Islet of Langerhans (tissue), 1 donor: ENCODE results near the gene HIVEP3.

Source experiments
- FAIRE-seq: peaks from one replicate; lab custom pipeline; 2011; peaks lifted over from hg19 to GRCh38; lab: Jason Lieb, UNC

The HIVEP3 gene

DNA sequence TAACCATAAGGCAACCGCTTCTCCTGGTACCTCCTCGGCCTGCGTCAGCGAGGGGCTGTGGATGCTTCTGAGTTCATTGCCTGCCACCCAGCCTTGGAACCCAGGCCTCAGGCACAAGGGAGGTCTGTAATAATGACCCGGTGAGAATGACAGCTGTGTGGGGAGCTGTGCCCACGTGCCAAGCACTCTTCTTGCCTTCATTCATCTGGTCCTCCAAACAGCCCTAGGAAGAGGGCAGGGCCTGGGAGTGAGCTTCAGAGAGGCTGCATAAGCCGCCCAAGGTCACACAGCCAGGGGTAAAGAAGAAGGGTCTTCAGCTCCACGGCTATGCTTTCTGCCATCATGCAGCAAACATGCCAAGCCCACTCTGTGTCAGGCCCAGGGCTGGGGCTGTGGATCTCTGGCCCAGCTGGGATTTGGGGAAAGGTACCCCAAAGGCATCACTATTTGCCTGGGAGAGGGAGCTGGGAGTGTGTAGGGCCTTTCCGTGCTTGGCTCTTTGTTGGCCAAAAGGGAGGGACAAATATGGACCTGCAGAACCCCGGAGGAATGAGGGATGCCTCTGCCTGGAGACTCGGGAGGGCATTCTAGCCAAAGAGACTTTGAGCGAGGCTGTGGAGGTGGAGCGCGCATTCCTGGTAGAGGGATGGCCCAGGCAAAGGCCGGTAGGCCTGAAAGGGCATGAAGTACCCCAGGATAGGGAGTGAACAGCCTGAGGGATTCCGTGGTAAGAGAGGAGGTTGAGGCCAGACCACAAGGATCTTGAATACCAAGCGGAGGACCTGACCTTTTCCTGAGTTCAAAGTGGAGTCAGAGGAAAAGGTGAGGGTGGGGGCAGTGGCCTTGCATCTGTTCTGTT is 424.1 kb downstream of the HIVEP3 start:
- no peak for FAIRE-seq

DNA sequence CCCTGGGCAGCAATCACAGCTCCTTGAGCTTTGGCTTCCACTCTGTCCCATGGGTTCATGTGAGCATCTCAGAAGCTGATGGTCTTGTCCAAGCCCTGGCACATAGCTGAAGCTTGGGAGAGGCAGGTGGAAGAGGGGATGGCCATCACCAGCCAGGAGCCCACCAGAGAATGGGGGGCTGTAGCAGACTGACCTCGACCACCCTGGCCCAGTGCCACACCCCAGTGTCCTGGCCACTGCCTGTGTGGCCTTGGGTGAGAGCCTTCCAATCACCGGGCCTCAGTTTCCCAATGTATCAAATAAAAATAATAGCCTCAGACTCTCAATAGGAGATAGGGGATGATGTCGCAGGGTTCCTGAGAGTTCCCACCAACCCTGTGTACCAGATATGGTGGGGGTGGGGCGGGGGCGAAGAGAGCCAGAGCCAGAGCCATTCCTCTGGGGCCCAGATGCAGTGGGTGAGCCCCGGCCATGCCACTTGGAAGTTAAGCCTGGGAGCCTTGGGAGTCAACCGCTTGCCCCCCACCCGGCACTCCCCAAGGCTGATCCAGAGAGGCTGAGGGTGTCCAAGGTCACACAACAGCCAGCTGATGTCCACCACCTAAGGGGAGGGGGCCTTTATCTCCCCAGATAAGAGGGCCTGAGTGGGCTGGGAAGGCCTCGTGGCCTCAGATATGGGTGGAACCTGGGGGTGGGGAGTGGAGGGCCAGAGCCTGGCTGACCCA is 424.9 kb downstream of the HIVEP3 start:
- no peak for FAIRE-seq

- no peak for FAIRE-seq
These were observed 425.6 kb downstream of the HIVEP3 start for GRCh38 chr1:41493117-41493536.

DNA sequence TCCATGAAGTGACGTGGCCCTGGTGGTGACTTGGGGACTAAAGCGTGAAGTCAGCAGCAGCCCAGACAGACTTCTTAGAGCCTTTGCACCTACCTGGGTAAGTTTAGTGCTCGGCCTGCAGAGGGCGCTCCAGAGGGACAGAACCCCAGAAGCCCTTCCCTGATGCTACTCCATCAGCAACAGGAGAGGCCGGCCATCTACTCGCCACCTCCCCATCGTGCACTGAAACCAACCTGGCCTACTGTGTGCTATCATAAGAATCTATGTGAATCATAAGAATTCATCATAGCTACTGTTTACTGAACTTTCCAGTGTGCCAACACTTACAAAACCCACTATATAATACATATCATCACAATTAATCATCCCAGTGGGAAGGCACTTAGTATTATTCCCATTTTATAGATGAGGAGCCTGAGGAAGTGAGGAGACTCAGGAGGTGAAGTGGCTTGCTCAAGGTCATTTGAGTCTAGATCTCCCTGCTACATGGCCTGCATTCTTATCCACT is 426.3 kb downstream of the HIVEP3 start:
- no peak for FAIRE-seq

- FAIRE-seq: no peak
These were observed 427.8 kb downstream of the HIVEP3 start for GRCh38 chr1:41490911-41491310.

GRCh38 chr1:41489561-41489960 is 429.2 kb downstream of the HIVEP3 start:
- no peak for FAIRE-seq

DNA sequence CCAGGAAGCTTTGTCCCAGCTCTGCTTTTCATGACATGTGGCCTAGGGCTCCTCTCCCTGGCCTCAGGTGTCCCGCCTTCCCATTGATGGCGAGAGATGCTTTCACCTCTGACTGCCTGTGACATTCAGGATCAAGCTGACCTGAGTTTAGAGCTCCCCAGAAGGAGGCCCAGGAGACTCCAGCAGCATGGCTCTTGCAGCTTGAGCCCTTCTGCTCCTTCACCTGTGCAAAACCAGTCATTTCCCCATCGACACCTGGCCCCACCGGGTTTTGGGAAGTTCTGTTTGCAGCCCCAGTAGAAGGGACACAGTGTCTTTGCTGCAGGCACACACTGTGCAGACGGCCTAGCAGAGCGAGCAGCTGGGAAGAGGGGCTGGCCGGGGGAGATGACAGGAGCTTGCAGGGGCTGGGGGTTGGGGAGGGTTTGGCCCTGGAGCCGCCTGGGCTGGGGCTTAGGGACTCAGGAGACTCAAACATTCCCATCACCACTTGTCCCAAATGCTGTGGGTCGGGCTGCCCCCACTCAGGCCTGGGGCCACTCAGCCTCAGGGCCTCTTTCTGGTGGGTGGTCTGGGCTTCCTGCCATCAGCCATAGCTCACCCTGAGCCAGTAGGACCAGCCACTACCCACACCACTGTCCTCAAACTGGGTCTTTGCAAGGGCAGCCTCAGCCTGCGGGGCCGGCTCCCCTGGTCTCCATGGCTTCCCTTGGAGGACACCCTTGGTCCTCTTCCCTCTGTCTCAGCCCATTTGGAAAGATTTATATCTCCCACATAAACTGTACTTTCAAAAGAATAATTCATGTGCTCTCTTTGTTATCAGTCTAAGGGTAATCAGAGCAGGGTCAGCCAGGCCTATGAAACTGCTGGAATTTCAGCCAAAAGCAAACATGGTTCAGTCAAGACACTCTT is 430.4 kb downstream of the HIVEP3 start:
- FAIRE-seq: no peak

DNA sequence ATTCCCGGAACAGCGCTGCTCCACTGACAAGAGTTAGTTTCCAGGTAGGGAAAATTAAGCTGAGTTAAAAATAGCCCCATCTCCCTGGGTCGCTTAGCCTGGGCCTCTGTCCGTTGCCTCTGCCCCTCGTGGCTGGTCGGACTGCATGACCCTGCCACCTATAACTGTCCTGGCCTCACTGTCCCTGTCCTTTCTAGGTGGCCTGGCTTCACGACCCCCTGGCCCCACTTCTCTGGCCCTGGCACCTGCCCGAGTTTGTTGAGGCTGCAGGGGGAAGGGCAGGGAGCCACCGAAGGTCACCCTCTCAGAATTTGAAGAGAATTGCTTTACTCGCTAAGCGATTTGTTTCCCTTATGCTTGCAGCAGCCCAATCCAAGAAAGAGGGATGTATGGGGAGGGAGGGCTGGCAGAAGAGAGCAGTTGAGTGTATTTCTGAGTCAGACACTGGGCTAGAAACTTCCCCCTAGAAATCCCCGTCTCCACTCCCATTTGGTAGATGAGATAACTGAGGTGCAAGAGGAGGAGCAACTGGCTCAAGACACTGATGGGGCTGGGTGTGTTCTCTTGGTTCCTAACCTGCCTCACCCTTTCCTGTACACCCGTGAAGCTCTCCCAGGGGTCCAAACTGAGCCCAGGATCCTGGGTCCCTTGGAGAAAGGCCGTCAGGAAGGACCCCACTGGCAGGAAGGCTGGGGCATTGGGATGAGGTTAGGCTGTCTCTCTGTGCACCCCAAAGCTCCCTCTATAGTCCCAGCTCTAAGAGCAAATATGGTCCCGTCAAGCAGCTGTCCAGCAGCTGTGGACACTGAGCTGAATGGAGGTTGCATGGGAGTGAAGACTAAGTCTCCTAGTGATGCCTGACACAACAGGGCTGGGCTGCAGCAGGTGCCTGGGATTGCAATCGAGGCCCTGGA is 431.3 kb downstream of the HIVEP3 start:
- FAIRE-seq: no peak

DNA sequence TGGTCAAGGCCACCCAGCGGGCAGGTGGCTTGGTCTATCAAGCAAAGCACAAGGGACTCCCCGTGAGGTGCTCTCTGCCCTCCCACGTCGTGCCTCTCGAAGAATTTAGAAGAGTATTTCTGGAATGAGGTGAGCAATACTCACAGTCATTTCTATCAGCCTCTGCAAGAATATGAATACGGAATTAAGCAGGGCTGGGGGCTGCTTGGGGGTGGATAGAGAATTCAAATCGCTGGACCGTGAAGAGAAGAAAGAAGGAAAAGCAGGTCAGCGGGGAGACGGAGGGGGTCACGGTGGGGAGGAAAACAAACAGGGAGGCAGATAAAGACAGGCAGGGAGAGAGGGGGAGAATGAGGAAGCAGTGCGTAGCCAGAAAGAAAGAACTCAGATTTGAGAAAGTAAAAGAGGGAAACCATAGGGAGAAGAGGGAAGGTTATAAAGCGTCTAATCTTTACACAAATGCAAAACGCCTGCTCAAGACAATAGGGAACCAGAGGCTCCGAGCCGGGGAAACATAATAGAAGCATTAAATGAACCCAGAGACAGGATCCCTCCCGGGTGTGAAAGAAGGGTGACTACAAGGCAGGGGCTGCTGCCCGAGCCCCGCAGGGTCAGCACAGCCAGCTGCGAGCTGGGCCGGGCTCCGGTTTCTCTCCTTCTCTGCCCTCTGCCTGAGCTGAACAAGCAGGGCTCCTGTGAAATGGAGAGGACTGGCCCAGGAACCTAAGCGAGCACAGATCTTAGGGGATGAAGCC is 432.2 kb downstream of the HIVEP3 start:
- no peak for FAIRE-seq

DNA sequence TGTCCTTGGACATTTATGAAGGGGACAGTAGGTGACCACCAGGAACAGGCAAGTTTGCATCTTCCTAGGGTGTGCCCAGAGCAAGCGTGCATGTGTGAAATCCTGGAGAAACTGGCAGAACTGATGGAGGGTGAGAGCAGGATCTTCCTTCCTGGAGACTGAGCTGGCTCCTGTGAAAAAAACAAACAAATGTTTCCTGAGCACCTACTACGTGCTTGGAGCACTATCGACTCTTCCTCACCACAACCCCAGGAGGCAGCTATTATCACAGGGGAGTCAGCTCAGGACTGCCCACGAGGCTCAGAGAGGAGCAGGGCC is 432.7 kb downstream of the HIVEP3 start:
- no peak for FAIRE-seq

DNA sequence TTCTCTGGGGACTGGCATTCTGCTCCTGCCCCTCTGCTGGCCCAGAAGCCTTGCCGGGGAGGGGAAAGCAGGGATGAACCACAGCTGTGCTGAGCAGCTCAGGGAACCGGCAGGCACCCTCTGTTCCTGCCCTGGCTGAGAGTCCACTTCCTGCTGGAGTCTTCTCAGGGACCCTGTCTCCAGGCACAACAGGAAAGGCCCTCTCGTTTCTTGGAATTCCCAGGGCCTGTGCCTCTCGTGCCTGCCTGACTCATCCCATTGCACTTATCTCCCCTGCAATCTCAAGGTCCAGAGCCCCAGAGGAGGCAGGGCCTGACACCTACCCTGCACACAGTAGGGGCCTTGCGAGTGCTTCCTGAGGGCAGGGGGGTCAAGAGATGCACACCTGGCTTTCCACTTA is 433.1 kb downstream of the HIVEP3 start:
- no peak for FAIRE-seq

- no peak for FAIRE-seq
These were observed 434.1 kb downstream of the HIVEP3 start, which contains the start of gene EDN2 for GRCh38 chr1:41484402-41485241. TSS of gene EDN2 (minus strand) at chr1:41484683. CDS start at chr1:41484601, 82 bp downstream.

DNA sequence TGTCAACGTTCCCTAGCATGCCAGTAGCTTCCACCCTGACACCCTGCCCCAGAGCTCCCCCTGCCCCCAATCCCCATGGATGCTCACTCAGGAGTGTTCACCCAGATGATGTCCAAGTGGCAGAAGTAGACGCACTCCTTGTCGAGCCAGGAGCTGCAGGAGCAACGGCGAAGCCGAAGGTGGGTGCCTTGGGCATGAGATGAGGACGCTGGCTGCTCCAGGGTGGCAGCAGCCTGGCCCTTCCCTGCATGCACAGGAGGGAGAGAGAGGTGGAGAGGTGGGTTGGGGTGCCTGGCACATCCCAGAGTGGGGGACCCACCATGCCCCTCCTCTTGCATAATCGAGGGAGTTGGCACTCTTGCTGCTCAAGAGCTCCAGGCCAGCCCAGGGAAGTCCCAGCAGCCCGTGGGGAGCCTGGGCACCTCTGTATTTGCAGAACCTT is 434.7 kb downstream of the HIVEP3 start:
- FAIRE-seq: no peak

DNA sequence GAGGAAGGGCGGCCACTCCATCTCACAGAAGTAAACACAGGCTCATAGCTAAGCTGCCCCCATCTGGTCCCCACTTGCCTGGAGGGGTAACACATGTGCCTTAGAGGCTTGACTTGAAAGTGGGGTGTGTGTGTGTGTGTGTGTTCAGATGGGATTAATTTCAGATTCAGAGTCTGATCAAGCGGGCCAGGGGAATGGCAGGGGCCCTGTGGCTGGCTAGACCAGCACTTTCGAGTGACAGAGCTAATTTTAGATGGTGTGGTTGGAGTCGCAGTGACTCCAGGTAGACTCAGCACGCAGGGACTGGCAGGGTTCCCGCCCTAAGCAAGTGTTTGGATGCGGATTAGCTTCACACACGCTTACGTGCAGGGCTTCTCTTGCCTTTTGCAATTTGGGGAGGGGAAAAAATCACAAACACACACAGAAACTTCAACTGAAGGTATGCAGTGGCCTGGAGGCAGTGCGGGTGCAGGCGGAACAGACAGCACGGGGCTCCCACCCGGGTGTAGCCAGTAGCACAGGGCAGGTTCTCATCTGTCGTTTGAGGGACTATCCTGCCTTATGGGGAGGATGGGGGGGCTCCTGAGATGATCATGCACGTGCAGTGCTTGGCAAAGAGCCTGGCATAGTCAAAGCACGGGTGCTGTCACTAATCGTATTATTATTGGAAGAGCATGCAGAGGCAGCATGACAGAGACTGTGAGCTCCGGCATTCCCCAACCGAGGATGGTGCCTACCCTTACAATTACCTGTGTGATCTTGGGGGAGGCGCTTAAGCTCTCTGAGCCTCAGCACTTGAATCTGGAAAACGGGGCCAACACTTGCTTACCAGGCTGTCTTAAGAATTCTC is 435.5 kb downstream of the HIVEP3 start:
- FAIRE-seq: no peak

- FAIRE-seq: no peak
These were observed 436.5 kb downstream of the HIVEP3 start for GRCh38 chr1:41482001-41482765.

- no peak for FAIRE-seq
These were observed 437.5 kb downstream of the HIVEP3 start for GRCh38 chr1:41481109-41481775.
